ENCODE measurements around the gene FMN1.

DNA sequence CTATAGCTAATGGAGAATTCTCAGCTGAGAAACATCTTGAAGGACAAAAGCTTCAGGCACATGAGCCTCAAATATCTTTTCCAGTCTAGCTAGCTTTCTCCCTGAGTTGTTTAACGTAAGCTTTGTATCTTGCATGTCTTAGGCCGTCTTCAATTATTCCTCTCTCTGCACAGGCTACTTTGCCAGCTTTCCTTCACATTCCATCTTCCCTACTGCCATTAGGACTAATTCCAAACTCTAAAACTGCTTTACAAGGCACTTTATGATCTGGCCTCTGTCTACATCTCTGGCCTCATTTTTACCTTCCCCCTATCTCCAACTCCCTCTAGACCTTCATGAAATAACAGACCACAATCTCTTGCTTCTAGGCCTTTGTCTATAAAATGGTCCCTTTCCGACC, 305.3 kb downstream of the FMN1 start:
- TF ChIP-seq, protein P1, sequence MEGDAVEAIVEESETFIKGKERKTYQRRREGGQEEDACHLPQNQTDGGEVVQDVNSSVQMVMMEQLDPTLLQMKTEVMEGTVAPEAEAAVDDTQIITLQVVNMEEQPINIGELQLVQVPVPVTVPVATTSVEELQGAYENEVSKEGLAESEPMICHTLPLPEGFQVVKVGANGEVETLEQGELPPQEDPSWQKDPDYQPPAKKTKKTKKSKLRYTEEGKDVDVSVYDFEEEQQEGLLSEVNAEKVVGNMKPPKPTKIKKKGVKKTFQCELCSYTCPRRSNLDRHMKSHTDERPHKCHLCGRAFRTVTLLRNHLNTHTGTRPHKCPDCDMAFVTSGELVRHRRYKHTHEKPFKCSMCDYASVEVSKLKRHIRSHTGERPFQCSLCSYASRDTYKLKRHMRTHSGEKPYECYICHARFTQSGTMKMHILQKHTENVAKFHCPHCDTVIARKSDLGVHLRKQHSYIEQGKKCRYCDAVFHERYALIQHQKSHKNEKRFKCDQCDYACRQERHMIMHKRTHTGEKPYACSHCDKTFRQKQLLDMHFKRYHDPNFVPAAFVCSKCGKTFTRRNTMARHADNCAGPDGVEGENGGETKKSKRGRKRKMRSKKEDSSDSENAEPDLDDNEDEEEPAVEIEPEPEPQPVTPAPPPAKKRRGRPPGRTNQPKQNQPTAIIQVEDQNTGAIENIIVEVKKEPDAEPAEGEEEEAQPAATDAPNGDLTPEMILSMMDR (conservative IDR thresholded peaks at IDR 0.05; ENCODE audit: low read depth, low read length) = no peak
- TF ChIP-seq EZH2phosphoT487 (IDR thresholded peaks at IDR 0.05; ENCODE audit: borderline replicate concordance, low read length) = no peak

All from PC-3 (cell line).